ENCODE measurements around the gene GFAP. TPM values are rescaled to one million over a fixed set of nuclear protein-coding genes. Genes with fewer than 3 reads are reported as not detected.

Gene GFAP
- total RNA-seq, 1 donor from 2014 or later = 0.09 TPM

- DNase-seq (ENCODE audit: low spot score) = no peak
Observed at GRCh38 chr17:44863061-44863918, 52.0 kb downstream of the GFAP start.

- no peak for DNase-seq (ENCODE audit: low spot score)
Observed at GRCh38 chr17:44862278-44862914, 52.9 kb downstream of the GFAP start.

GRCh38 chr17:44859701-44860100, 55.6 kb downstream of the GFAP start:
- no peak for DNase-seq (ENCODE audit: low spot score)

GRCh38 chr17:44854192-44854591, 61.1 kb downstream of the GFAP start:
- DNase-seq (ENCODE audit: low spot score) = no peak

Other genes with a start within 250 kb of the GFAP start
- 13.6 TPM for gene CCDC43, start 225.7 kb downstream of the GFAP start, total RNA-seq
- gene DBF4B, start 206.8 kb downstream of the GFAP start, total RNA-seq = 8.9 TPM
- 2.8 TPM for gene ADAM11, start 156.5 kb downstream of the GFAP start, total RNA-seq
- gene GJC1, start 85.2 kb downstream of the GFAP start, total RNA-seq = 17.3 TPM
- gene HIGD1B, start 67.6 kb downstream of the GFAP start, total RNA-seq = 7.2 TPM
- gene EFTUD2, start 16.1 kb downstream of the GFAP start, total RNA-seq = 72.8 TPM
- gene KIF18B, start 32.3 kb upstream of the GFAP start, total RNA-seq = 1.4 TPM
- 3.2 TPM for gene C1QL1, start 52.8 kb upstream of the GFAP start, total RNA-seq
- gene DCAKD, start 136.1 kb upstream of the GFAP start, total RNA-seq = 38.3 TPM
- 109 TPM for gene NMT1, start 145.8 kb upstream of the GFAP start, total RNA-seq
- 63.6 TPM for gene PLCD3, start 217.0 kb upstream of the GFAP start, total RNA-seq
- 29.8 TPM for gene ACBD4, start 220.2 kb upstream of the GFAP start, total RNA-seq
- gene HEXIM1, start 233.0 kb upstream of the GFAP start, total RNA-seq = 62.5 TPM
- 14.9 TPM for gene HEXIM2, start 246.4 kb upstream of the GFAP start, total RNA-seq

All from mucosa of gallbladder (tissue), 1 donor.